Measurements from ENCODE around the gene FRMD4B. TPM values are rescaled to one million over a fixed set of nuclear protein-coding genes. Genes with fewer than 3 reads are reported as not detected.

The FRMD4B gene
- total RNA-seq, 3 donors from 2014 or later (not counting 1 experiment from before 2014, with no cell fraction given) = 8.5 to 19.8 (median 9.4) TPM

GRCh38 chr3:69174871-69175737, 210.8 kb downstream of the FRMD4B start:
- DNase-seq = no peak
- H3K36me3 ChIP-seq (ENCODE audit: control insufficient read depth, insufficient read depth, low read length) = no peaks in the 10 kb centered on the region
- H3K4me1 ChIP-seq (ENCODE audit: control insufficient read depth, insufficient read depth, low read length) = no peaks in the 10 kb centered on the region
- no peaks in the 10 kb centered on the region for H3K9me3 ChIP-seq (ENCODE audit: control insufficient read depth, insufficient read depth, low read length)
- H3K27ac ChIP-seq (ENCODE audit: low read length) = no peak overlapping the region
- no peak for ATAC-seq
- intact Hi-C loops (cut with micrococcal nuclease) = no loop called here
- no peaks in the 10 kb centered on the region for H3K27me3 ChIP-seq (ENCODE audit: control insufficient read depth, insufficient read depth, low read length)
- H3K4me3 ChIP-seq (ENCODE audit: low read length) = no peak overlapping the region
- TF ChIP-seq, protein P1, sequence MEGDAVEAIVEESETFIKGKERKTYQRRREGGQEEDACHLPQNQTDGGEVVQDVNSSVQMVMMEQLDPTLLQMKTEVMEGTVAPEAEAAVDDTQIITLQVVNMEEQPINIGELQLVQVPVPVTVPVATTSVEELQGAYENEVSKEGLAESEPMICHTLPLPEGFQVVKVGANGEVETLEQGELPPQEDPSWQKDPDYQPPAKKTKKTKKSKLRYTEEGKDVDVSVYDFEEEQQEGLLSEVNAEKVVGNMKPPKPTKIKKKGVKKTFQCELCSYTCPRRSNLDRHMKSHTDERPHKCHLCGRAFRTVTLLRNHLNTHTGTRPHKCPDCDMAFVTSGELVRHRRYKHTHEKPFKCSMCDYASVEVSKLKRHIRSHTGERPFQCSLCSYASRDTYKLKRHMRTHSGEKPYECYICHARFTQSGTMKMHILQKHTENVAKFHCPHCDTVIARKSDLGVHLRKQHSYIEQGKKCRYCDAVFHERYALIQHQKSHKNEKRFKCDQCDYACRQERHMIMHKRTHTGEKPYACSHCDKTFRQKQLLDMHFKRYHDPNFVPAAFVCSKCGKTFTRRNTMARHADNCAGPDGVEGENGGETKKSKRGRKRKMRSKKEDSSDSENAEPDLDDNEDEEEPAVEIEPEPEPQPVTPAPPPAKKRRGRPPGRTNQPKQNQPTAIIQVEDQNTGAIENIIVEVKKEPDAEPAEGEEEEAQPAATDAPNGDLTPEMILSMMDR (IDR thresholded peaks at IDR 0.05) = no peak
- no peak overlapping the region for H3K27ac Mint-ChIP-seq
- no peaks in the 10 kb centered on the region for H3K36me3 Mint-ChIP-seq
- no peak overlapping the region for H3K4me3 Mint-ChIP-seq
- peaks cover 5 to 7% of the 10 kb centered on the region in 2 donors for H3K4me1 Mint-ChIP-seq
- no peaks in the 10 kb centered on the region for H3K27me3 Mint-ChIP-seq (ENCODE audit: low read depth in 2 of 2)
- no peaks in the 10 kb centered on the region for H3K9me3 Mint-ChIP-seq
- WGBS (ENCODE audit: insufficient coverage) = 75% methylated on average over 4 of the region's 4 CpGs

GRCh38 chr3:69174445-69174844, 211.4 kb downstream of the FRMD4B start:
- no peaks in the 10 kb centered on the region for H3K4me1 ChIP-seq (ENCODE audit: control insufficient read depth, insufficient read depth, low read length)
- 100% methylated on average over 1 of the region's 2 CpGs for WGBS (ENCODE audit: insufficient coverage)
- H3K4me3 Mint-ChIP-seq = no peak overlapping the region
- H3K36me3 Mint-ChIP-seq = no peaks in the 10 kb centered on the region
- DNase-seq = no peak
- H3K27ac Mint-ChIP-seq = no peak overlapping the region
- H3K27me3 Mint-ChIP-seq (ENCODE audit: low read depth in 2 of 2) = no peaks in the 10 kb centered on the region
- no peaks in the 10 kb centered on the region for H3K9me3 ChIP-seq (ENCODE audit: control insufficient read depth, insufficient read depth, low read length)
- TF ChIP-seq, protein P1 (IDR thresholded peaks at IDR 0.05) = no peak
- intact Hi-C loops (cut with micrococcal nuclease) = no loop called here
- no peaks in the 10 kb centered on the region for H3K36me3 ChIP-seq (ENCODE audit: control insufficient read depth, insufficient read depth, low read length)
- peaks cover 5 to 6% of the 10 kb centered on the region in 2 donors for H3K4me1 Mint-ChIP-seq
- ATAC-seq = no peak
- H3K27ac ChIP-seq (ENCODE audit: low read length) = no peak overlapping the region
- no peaks in the 10 kb centered on the region for H3K27me3 ChIP-seq (ENCODE audit: control insufficient read depth, insufficient read depth, low read length)
- H3K9me3 Mint-ChIP-seq = no peaks in the 10 kb centered on the region
- H3K4me3 ChIP-seq (ENCODE audit: low read length) = no peak overlapping the region

- no peaks in the 10 kb centered on the region for H3K9me3 Mint-ChIP-seq
- WGBS (ENCODE audit: insufficient coverage) = no CpG with 5 or more reads among the region's 1 CpG
- intact Hi-C loops (cut with micrococcal nuclease) = no loop called here
- Histone ChIP-seq H3K4me1 (ENCODE audit: control insufficient read depth, insufficient read depth, low read length) (no peaks in the 10 kb centered on the region), H3K27ac (ENCODE audit: low read length) (no peak overlapping the region), H3K36me3 (ENCODE audit: control insufficient read depth, insufficient read depth, low read length) (no peaks in the 10 kb centered on the region), H3K9me3 (ENCODE audit: control insufficient read depth, insufficient read depth, low read length) (no peaks in the 10 kb centered on the region), H3K27me3 (ENCODE audit: control insufficient read depth, insufficient read depth, low read length) (no peaks in the 10 kb centered on the region), H3K4me3 (ENCODE audit: low read length) (no peak overlapping the region)
- TF ChIP-seq, protein P1 (IDR thresholded peaks at IDR 0.05) = no peak
- no peak overlapping the region for H3K27ac Mint-ChIP-seq
- no peaks in the 10 kb centered on the region for H3K36me3 Mint-ChIP-seq
- DNase-seq (no peak), ATAC-seq (no peak)
- no peak overlapping the region for H3K4me3 Mint-ChIP-seq
- H3K27me3 Mint-ChIP-seq (ENCODE audit: low read depth in 2 of 2) = no peaks in the 10 kb centered on the region
- no peaks in the 10 kb centered on the region for H3K4me1 Mint-ChIP-seq
Observed at GRCh38 chr3:69172058-69172457, 213.8 kb downstream of the FRMD4B start.

Data from natural killer cell (primary cell).